ENCODE results near the gene CACNA2D1.
"Not testable (repeated sequence)": the region's sequence is repeated elsewhere in the genome, so short reads cannot be mapped to it uniquely, and the experiment has no call there.

Gene CACNA2D1

GRCh38 chr7:82434275-82435022 lies 9.1 kb downstream of the CACNA2D1 start:
- no peak for FAIRE-seq
- no peak for DNase-seq (ENCODE audit: low spot score)

GRCh38 chr7:82433507-82433906 lies 10.1 kb downstream of the CACNA2D1 start:
- FAIRE-seq, result no peak

DNA sequence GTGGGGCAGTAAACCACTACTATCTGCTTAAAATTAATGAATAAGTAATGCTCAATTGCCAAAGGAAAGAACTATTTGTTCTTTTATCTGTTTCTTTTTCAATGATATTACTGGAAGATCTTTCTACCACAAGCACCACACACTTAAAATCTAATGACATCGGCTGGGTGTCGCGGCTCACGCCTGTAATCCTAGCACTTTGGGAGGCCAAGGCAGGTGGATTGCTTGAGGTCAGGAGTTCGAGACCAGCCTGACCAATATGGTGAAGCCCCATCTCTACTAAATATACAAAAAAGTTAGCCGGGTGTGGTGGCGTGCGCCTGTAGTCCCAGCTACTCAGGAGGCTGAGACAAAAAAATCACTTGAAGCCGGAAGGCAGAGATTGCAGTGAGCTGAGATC lies 10.8 kb downstream of the CACNA2D1 start:
- not testable (repeated sequence) for FAIRE-seq

More at GRCh38 chr7:82433507-82433906, 10.1 kb downstream of the CACNA2D1 start:
- no peak for DNase-seq (ENCODE audit: low spot score)

DNA sequence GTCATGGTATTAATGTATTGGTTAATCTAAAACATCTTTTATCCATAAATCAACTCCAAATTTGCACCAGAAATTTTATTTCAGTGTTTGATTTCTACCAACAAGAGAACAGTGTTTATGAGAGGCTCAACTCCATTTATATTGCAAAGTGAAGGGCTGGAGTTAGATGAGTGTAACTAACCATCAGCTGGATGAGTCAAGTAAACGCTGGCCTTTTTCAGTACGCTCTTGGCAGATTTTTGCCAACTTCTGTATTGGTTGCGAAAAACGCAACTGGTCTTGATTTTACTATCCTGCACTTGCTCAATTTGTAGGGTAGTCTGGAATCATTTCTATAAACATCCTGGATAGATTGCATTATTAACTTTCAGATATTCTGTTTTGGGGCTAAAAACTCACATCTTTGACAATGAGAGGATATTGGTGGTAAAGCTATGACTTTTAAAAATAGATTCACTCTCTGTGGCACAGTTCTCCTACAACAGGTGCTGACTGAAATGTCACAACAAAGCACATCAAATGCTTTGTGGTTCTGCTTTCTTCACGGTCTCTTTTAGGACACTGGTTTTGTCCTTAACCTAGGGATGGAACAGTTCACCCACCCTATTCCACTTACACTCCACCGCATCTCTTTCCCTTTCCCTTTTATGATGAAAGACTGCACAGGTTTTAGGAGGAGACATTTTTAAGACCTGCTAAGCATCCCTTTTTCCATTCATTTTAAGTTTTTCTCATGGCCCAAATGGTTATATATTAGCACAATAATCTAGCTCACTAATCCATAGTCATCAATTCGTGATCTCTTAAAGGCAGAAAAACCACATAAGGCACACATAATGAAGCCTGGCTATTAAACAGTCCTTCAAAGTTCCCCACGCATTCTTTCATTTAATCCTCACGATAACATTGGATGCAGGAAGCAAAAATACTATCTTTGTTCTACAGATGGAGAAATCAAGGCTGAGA lies 12.8 kb downstream of the CACNA2D1 start:
- FAIRE-seq (no peak), DNase-seq (ENCODE audit: low spot score) (no peak)

More for the DNA sequence above, 10.8 kb downstream of the CACNA2D1 start:
- not testable (repeated sequence) for DNase-seq (ENCODE audit: low spot score)

GRCh38 chr7:82429408-82429807 lies 14.2 kb downstream of the CACNA2D1 start:
- DNase-seq (ENCODE audit: low spot score) (no peak), FAIRE-seq (no peak)

DNA sequence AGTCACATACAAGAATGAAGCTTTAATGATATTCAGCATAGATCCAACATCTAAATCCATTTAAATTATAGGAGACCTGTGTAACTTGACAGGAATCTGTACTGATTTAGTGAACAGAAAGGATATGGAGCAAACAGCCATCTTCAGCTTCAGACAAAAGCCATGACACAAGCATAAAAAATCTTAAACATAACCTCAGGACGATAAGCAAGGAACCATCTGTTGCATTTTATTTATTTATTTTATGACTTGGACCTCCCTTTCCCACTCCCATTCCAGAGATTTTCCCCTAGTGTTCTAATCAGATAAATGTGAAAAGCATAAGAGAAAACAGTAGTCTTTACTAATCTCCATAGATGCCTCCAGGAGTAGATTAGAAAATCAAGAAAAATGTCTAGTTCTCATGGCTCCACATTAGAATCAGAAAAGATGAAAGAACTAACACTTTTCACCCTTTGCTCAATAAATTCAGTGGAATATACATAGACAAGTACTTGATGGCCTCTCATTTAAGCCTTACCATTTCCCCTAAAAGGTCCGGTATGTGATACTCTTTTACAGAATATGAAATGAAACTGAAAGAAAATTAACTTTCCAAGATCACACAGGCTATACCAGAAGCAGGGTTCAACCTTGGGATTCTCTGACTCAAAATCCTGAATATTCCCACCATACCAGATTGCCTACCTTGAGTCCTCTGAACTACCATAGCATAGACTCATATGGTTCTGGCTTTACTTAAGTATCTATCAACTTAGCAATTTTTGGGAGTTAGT lies 15.2 kb downstream of the CACNA2D1 start:
- no peak for FAIRE-seq
- DNase-seq (ENCODE audit: low spot score), result no peak

GRCh38 chr7:82423446-82423845 lies 20.1 kb downstream of the CACNA2D1 start:
- DNase-seq (ENCODE audit: low spot score) (no peak), FAIRE-seq (no peak)

- no peak for FAIRE-seq
- DNase-seq (ENCODE audit: low spot score), result no peak
These were observed 24.4 kb downstream of the CACNA2D1 start for GRCh38 chr7:82419200-82419599.

DNA sequence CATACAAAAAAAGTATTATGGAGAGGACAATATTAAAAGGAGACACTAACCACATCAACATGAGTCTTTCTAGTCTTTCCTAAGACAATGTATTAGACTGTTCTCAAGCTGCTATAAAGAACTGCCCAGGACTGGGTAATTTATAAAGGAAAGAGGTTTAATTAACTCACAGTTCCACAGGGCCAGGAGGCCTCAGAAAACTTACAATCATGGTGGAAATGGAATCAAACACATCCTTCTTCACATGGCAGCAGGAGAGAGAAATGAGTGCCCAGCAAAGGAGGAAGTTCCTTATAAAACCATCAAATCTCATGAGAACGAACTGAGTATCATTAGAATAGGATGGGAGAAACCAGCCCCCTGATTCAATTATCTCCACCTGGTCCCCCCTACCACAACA lies 25.7 kb downstream of the CACNA2D1 start:
- no peak for FAIRE-seq
- no peak for DNase-seq (ENCODE audit: low spot score)

DNA sequence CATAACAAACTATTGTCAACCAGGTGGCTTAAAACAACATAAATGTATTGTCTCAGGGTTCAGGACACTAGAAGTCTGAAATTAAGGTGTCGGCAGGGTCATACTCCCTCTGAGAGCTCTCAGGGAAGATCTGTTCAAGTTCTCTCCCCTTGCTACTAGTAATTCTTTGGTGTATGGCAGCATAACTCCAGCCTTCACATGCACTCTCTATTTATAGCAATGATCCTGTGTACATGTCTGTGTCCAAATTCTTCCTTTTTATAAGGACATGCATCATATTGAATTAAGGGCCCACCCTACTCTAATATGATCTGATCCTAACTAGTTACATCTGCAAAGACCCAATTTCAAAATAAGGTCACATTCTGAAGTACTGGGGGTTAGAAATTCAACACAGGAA lies 27.2 kb downstream of the CACNA2D1 start:
- FAIRE-seq, result no peak
- DNase-seq (ENCODE audit: low spot score), result no peak

GRCh38 chr7:82414389-82414788 lies 29.2 kb downstream of the CACNA2D1 start:
- FAIRE-seq (no peak), DNase-seq (ENCODE audit: low spot score) (no peak)

GRCh38 chr7:82413237-82413636 lies 30.3 kb downstream of the CACNA2D1 start:
- DNase-seq (ENCODE audit: low spot score), result no peak
- FAIRE-seq, result no peak

DNA sequence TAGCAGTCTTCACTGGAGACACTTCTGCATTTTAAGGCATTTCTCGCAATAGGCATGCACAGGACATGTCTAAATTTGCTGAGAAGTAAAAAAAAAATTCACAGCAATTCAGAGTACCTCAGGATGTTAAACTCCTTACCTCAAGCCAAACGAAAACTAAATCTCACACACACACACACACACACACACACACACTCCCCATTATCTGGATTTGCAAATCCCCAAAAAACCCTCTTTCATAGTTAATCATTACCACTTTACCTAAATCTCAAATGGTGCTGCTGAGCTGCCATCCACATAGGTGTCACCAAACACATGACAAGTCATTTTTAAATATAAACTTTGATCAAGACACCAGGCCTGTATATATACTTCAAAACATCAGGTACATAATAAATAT lies 31.8 kb downstream of the CACNA2D1 start:
- no peak for DNase-seq (ENCODE audit: low spot score)
- FAIRE-seq, result no peak

- no peak for FAIRE-seq
- DNase-seq (ENCODE audit: low spot score), result no peak
These were observed 33.1 kb downstream of the CACNA2D1 start for GRCh38 chr7:82410461-82410860.

- no peak for DNase-seq (ENCODE audit: low spot score)
- FAIRE-seq, result no peak
These were observed 36.6 kb downstream of the CACNA2D1 start for GRCh38 chr7:82406937-82407336.

DNA sequence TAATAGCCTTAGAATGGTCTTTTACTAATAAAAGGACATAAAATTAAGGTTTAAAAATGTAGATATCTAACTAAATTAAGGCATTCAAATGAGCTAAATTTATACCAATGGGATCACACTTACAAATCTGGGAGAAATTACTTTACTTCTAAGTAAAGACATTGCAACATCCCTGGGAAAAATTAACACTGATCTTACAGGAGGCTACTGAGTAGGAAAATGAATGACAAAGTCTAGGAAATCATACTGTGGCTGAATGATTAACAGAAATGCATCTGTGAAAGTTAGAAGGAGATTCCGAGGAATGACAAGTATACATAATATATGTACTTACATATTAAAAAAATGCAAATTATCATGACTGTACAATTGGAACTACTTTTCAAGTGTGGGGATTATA lies 38.3 kb downstream of the CACNA2D1 start:
- DNase-seq (ENCODE audit: low spot score) (no peak), FAIRE-seq (no peak)

GRCh38 chr7:82404652-82405051 lies 38.9 kb downstream of the CACNA2D1 start:
- no peak for DNase-seq (ENCODE audit: low spot score)
- no peak for FAIRE-seq

DNA sequence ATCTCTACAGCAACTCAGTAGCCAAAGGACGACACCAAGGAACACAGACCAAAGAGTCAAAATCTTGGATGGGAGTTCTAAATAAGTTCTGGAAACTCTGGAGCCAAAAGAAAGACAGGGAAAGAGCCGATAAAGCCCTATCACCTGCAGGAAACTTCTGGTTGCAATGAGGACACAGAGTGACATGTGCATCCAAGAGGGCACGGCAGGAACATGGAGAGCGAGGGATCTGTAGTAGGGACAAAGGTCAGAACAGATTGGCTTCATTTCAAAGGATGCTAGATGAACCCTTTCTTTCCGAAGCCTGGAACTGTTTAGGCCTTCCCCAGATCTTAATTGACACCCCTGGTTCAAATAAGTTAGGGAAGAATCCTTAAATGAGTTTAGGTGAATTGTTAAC lies 39.5 kb downstream of the CACNA2D1 start:
- DNase-seq (ENCODE audit: low spot score), result no peak

GRCh38 chr7:82397879-82398524 lies 45.6 kb downstream of the CACNA2D1 start:
- no peak for DNase-seq (ENCODE audit: low spot score)

More for the DNA sequence above, 39.5 kb downstream of the CACNA2D1 start:
- FAIRE-seq, result no peak

GRCh38 chr7:82396343-82396742 lies 47.2 kb downstream of the CACNA2D1 start:
- DNase-seq (ENCODE audit: low spot score) (no peak), FAIRE-seq (no peak)

More at GRCh38 chr7:82397879-82398524, 45.6 kb downstream of the CACNA2D1 start:
- FAIRE-seq, result no peak

- FAIRE-seq, result no peak
These were observed 48.4 kb downstream of the CACNA2D1 start for GRCh38 chr7:82395147-82395546.

More at GRCh38 chr7:82395147-82395546, 48.4 kb downstream of the CACNA2D1 start:
- DNase-seq (ENCODE audit: low spot score), result no peak

All from RCC 7860 (cell line).